ACHN (cell line): ENCODE data around the gene AMBRA1.
"Not testable (repeated sequence)": the region's sequence is repeated elsewhere in the genome, so short reads cannot be mapped to it uniquely, and the experiment has no call there.

Source experiments
- DNase-seq: peaks from one replicate; pipeline ENCODE4 v3.0.0-alpha.2; 2015
- in situ Hi-C: cut with HindIII; loops from 2 replicates; pipeline ENCODE4 v1.10.0; 2017; ENCODE audit warnings: low sequenced_read_pairs, low pct_ligation_motif_present, low pct_unique_long_range_greater_than_20kb

AMBRA1 gene

GRCh38 chr11:46383404-46383758, 210.4 kb downstream of the AMBRA1 start:
- in situ Hi-C loops = no loop called here
- DNase-seq = no peak

- in situ Hi-C loops = no loop called here
- peak; percentile 50 for DNase-seq
Measured at GRCh38 chr11:46382646-46383403, 211.0 kb downstream of the AMBRA1 start.

GRCh38 chr11:46381819-46382645, 211.8 kb downstream of the AMBRA1 start:
- peak; percentile 37 for DNase-seq
- in situ Hi-C loops = no loop called here

GRCh38 chr11:46381048-46381818, 212.6 kb downstream of the AMBRA1 start, which contains the start of gene MDK:
MDK (plus strand) TSS chr11:46381669; CDS start chr11:46382058, 389 bp downstream.
- in situ Hi-C loops = no loop called here
- peak; percentile 35 for DNase-seq

- peak; percentile 51 for DNase-seq
- in situ Hi-C loops = no loop called here
Measured at GRCh38 chr11:46380340-46381047, 213.3 kb downstream of the AMBRA1 start.

- in situ Hi-C loops, DNase-seq: not testable (repeated sequence)
Measured at GRCh38 chr11:46379482-46380293, 214.1 kb downstream of the AMBRA1 start.

- no peak for DNase-seq
- in situ Hi-C loops = no loop called here
Measured at GRCh38 chr11:46378811-46379481, 214.9 kb downstream of the AMBRA1 start.

GRCh38 chr11:46378296-46378695, 215.5 kb downstream of the AMBRA1 start:
- in situ Hi-C loops = no loop called here
- no peak for DNase-seq

GRCh38 chr11:46377831-46378230, 216.0 kb downstream of the AMBRA1 start:
- no peak for DNase-seq
- in situ Hi-C loops = no loop called here

GRCh38 chr11:46377290-46377689, 216.5 kb downstream of the AMBRA1 start:
- DNase-seq = no peak
- in situ Hi-C loops = no loop called here

GRCh38 chr11:46376258-46377050, 217.4 kb downstream of the AMBRA1 start:
- DNase-seq = no peak

GRCh38 chr11:46375392-46376101, 218.3 kb downstream of the AMBRA1 start:
- in situ Hi-C loops = no loop called here

More at GRCh38 chr11:46376258-46377050, 217.4 kb downstream of the AMBRA1 start:
- in situ Hi-C loops = no loop called here

GRCh38 chr11:46374815-46375214, 219.0 kb downstream of the AMBRA1 start:
- no peak for DNase-seq

More at GRCh38 chr11:46375392-46376101, 218.3 kb downstream of the AMBRA1 start:
- DNase-seq = no peak

GRCh38 chr11:46373787-46374740, 219.8 kb downstream of the AMBRA1 start:
- in situ Hi-C loops = no loop called here

More at GRCh38 chr11:46374815-46375214, 219.0 kb downstream of the AMBRA1 start:
- in situ Hi-C loops = no loop called here

GRCh38 chr11:46372501-46372900, 221.3 kb downstream of the AMBRA1 start:
- in situ Hi-C loops, DNase-seq: not testable (repeated sequence)

More at GRCh38 chr11:46373787-46374740, 219.8 kb downstream of the AMBRA1 start:
- no peak for DNase-seq
